GM10266 (cell line): ENCODE measurements around the gene CYBB.

Experiments used
- DNase-seq: peaks from one replicate; pipeline ENCODE4 v3.0.0; 2012; ENCODE audit errors: extremely low spot score
- TF ChIP-seq, protein P1 (sequence below): IDR thresholded peaks from 2 replicates; pipeline ENCODE4 v1.5.1; 2012; ENCODE audit warnings: mild to moderate bottlenecking, low read depth; ENCODE audit not compliant: control insufficient read depth, insufficient read depth; ENCODE audit errors: missing control alignments

CYBB gene

DNA sequence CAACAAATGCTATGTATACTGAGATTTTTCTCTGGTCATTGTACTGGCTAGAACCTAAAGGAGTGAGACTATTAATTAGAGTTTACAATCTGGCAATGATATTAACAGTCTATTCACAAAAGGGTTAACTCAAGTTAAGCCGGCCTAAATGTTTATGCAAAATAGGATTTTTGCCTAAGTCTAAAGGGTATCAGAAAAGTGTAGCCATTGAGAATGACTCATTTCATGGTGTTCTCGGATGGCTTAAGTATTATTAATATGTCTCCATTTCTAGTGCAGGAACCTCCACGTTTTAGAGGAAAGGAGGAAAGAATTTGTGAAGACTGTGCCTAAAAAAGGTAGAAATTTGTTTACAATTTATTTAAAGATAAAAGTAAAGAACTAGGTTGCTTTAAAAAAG is 37.7 kb downstream of the CYBB start:
- TF ChIP-seq, protein P1, sequence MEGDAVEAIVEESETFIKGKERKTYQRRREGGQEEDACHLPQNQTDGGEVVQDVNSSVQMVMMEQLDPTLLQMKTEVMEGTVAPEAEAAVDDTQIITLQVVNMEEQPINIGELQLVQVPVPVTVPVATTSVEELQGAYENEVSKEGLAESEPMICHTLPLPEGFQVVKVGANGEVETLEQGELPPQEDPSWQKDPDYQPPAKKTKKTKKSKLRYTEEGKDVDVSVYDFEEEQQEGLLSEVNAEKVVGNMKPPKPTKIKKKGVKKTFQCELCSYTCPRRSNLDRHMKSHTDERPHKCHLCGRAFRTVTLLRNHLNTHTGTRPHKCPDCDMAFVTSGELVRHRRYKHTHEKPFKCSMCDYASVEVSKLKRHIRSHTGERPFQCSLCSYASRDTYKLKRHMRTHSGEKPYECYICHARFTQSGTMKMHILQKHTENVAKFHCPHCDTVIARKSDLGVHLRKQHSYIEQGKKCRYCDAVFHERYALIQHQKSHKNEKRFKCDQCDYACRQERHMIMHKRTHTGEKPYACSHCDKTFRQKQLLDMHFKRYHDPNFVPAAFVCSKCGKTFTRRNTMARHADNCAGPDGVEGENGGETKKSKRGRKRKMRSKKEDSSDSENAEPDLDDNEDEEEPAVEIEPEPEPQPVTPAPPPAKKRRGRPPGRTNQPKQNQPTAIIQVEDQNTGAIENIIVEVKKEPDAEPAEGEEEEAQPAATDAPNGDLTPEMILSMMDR: no peak
- DNase-seq: no peak

DNA sequence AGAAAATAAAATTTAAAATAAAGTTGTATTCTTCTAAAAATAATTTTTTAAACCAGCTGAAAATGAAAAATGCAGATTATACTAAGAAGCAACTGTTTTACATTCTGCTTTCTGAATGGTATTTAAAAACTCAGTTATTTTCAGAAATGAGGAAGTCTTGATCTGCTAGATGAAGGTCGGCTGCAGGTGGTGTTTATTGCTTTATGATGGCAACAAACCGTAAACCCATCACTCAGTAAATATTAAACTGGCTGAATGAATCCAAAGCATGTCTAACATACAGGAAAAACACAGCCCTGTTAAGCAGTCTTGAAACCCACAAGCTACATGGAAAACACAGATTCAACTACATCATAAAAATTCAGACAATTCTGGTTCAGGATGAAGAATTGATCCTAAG is 38.2 kb downstream of the CYBB start:
- TF ChIP-seq, protein P1: no peak
- DNase-seq: peak; percentile 4

DNA sequence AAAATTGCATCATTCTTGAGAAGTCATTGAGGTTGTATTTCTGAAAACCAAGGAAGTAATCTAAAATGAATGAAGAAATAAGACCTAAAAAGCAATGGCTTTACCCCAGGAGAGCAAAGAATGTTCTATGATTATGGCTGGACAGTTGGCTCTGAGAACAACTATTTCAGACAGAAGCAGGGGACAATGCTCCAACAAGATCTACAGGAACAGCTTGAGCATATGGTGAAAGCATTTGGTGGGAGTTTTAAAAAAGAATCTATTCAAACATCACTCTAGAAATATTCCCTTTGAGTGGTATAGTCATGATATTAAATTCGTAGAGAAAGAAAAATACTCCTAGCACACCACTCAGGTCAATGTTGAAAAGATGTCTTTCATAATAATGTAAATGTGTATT is 40.8 kb downstream of the CYBB start:
- TF ChIP-seq, protein P1: no peak
- no peak for DNase-seq

DNA sequence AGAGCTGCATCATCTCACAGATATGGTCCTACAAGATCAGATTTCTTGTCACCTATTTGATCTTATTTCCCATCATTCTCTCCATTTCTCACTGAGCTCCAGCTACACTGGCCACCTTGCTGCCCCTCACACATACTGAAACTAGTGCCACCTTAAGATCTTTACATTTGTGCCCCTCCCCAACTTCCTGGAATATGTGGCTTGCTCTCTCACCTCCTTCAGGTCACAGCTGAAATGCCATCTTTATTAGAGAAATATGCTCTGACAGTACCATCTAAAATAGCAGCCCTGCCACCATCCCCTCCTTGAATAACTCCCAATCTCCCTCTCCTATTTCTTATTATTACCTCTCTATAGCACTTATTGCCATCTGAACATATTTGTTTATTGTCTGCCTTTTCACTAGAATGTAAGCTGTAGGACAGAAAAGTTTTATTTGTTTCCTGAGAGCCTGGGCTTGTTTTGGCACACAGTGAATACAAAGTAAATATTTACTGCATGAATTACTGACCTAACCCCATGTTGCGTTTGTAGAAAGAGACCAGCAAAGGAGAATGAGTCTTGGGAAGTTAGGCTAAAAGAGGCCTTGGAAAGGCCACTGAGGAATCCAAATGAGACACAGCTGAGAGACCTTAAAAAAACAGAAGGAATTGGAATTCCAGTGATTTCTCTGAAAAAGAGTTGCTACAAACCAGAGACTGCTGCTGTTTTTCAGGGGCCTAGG is 44.8 kb downstream of the CYBB start:
- TF ChIP-seq, protein P1: no peak

DNA sequence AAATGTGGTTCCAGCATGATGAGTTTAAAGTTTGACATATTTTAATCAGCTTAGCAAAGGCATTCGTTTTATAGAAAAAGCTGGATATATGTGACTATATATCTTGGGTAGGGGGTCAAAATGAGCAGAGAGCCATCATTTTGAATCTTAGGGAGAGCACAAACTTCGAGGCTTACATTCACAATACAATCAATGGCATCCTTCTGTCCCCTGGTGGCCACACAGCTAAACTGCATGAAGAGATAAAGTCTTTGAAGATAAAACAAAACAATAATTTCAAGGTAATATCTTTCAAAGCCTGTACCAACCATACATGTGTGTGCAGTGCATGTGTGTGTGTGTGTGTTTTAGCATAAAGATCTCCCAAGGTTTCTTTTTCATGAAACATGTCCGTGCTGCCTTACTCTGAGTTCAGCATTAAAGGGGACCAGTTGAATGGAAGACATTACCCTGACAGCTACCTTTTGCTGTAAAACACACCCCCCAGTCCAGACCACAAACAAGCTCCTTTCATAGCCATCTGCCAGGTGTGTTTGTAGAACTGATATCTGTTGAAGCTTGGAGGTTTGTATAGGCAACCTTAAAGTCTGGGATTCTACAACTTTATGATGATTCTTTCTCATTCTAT is 45.5 kb downstream of the CYBB start:
- TF ChIP-seq, protein P1: peak; percentile 79
- DNase-seq: no peak

More for the DNA sequence above, 44.8 kb downstream of the CYBB start:
- DNase-seq: no peak

DNA sequence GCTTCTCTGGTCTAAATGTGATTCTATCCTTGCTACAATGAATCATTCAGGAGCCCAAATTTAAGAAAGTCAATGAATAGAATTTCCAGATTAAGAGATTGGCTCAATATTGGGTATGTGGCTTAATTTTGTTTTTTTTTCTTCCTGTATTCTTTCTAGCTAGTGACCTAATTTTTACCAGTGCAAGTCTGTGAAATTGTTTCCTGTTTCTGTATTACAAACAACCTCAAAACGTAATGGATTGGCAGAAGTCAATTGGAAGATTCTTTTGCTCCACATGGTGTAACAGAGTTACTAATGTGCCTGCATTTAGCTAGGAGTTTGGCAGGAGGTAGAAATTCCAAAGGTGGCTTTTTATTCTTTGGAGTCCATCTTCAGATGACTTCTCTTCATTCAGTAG is 49.9 kb downstream of the CYBB start:
- DNase-seq: no peak
- TF ChIP-seq, protein P1: no peak

DNA sequence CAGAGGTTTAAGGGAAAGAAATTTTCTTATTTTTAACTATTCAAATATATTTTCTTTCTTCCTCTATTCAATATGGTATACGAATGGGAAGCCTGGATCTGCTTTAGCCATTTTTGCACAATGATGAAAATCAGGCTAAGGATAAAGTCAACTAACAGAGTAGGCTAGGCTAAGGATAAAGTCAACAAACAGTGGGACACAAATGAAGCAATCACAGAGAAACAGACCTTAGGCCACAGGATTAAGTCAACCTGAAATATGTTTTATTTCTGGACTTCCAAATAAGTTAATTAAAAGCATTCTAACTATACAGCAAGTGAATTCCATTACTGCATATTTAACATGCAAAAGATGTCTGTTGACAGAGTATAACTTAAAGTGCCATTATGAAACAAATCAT is 50.5 kb downstream of the CYBB start:
- no peak for DNase-seq
- TF ChIP-seq, protein P1: no peak
